Activated naive CD8-positive, alpha-beta T cell treated with anti-CD3 and anti-CD28 coated beads for 36 hours (primary cell): ENCODE data around the gene ILF3. TPM values are rescaled to one million over a fixed set of nuclear protein-coding genes. Genes with fewer than 3 reads are reported as not detected.

Experiments
- DNase-seq: peaks from one replicate; pipeline ENCODE4 v3.0.0; 2021
- H3K27ac Mint-ChIP-seq: one replicate; pipeline ENCODE4 v1.8.0; 2022; ENCODE audit warnings: mild to moderate bottlenecking, moderate library complexity, mixed read lengths
- H3K27me3 Mint-ChIP-seq: one replicate; pipeline ENCODE4 v1.8.0; 2022; ENCODE audit warnings: mild to moderate bottlenecking, mixed read lengths
- H3K36me3 Mint-ChIP-seq: one replicate; pipeline ENCODE4 v1.8.0; 2021; ENCODE audit warnings: mild to moderate bottlenecking, mixed read lengths
- H3K4me1 Mint-ChIP-seq: one replicate; pipeline ENCODE4 v1.8.0; 2021; ENCODE audit warnings: mixed read lengths
- H3K4me3 Mint-ChIP-seq: one replicate; pipeline ENCODE4 v1.8.0; 2022; ENCODE audit warnings: mild to moderate bottlenecking, moderate library complexity, mixed read lengths
- H3K9me3 Mint-ChIP-seq: one replicate; pipeline ENCODE4 v1.8.0; 2022; ENCODE audit warnings: mixed read lengths
- total RNA-seq, 2 experiments: library from RNA; stranded (reverse); gene quantifications; one replicate each; pipeline ENCODE4 v1.2.3, GENCODE V29; 2021

The ILF3 gene
- total RNA-seq, 2 experiments from 2014 or later: 500 to 527 TPM

DNA sequence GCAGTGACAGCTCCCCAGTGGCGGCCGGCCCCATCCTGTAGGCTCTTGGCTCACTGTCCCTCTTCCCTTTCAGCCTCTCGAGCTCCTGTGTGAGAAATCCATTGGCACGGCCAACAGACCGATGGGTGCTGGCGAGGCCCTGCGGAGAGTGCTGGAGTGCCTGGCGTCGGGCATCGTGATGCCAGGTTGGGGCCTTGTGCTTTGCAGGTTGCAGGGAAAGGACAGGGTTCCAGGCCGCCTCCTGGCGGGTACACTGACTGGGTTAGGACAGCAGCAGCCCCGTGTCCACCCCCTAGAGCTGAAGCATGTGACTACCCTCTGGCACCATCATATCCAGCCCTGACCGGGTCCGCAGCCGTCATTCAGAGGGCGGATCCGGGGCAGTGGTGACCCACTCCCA lies 25.6 kb downstream of the ILF3 start:
- H3K9me3 Mint-ChIP-seq: no peaks in the 10 kb centered on the region

DNA sequence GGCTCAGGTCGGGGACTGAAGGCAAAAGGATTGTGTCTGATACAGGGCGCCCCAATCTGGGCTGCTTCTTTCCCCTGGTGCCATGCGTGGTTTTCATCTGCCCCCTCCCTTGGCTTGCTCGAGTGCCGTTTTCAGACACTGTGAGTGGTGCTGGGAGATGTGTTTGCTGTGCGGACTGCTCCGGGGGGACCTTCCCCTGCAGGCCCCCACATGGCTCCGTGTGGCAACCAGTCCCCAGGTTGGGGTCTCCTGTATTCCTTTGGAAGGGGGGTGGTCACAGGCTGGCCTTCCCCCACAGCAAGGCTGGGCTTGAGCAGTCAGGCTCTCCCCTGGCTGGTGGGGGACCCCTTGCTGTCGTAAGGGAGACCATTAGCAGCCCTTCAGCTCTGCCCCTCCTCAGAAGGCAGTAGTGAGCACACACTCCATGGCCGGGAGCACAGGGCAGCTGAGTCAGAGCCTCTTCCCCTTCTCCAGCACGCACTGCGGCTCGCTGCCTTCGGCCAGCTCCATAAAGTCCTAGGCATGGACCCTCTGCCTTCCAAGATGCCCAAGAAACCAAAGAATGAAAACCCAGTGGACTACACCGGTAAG lies 26.5 kb downstream of the ILF3 start:
- no peak for DNase-seq
- no peak overlapping the region for H3K27ac Mint-ChIP-seq
- H3K36me3 Mint-ChIP-seq: peaks cover 13% of the 10 kb centered on the region
- no peak overlapping the region for H3K4me3 Mint-ChIP-seq
- H3K9me3 Mint-ChIP-seq: no peaks in the 10 kb centered on the region
- H3K4me1 Mint-ChIP-seq: no peaks in the 10 kb centered on the region
- H3K27me3 Mint-ChIP-seq: no peaks in the 10 kb centered on the region

More for the DNA sequence above, 25.6 kb downstream of the ILF3 start:
- H3K36me3 Mint-ChIP-seq: peaks cover 19% of the 10 kb centered on the region
- no peak overlapping the region for H3K27ac Mint-ChIP-seq
- H3K4me1 Mint-ChIP-seq: no peaks in the 10 kb centered on the region
- H3K4me3 Mint-ChIP-seq: no peak overlapping the region
- no peaks in the 10 kb centered on the region for H3K27me3 Mint-ChIP-seq
- no peak for DNase-seq

DNA sequence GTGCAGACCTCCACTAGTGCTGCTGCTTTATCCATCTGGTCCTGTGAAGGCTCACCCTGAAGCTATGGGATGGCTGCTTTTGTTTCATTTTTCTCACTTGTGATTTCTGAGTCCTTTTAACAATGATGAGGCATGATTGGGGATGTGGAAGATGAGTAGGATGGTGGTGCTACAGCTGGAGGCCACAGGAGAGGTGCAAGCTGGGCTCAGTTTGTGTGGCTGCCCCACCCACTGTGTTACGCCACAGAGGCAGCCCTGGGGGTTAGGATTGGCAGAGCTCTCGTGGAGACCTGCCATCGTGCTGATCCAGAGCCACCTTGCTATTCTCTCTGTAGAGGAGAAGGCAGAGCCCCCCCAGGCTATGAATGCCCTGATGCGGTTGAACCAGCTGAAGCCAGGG lies 27.5 kb downstream of the ILF3 start:
- Mint-ChIP-seq H3K4me1 (no peaks in the 10 kb centered on the region), H3K27me3 (no peaks in the 10 kb centered on the region), H3K36me3 (peaks cover 13% of the 10 kb centered on the region), H3K27ac (no peak overlapping the region), H3K4me3 (no peak overlapping the region), H3K9me3 (no peaks in the 10 kb centered on the region)
- DNase-seq: no peak

DNA sequence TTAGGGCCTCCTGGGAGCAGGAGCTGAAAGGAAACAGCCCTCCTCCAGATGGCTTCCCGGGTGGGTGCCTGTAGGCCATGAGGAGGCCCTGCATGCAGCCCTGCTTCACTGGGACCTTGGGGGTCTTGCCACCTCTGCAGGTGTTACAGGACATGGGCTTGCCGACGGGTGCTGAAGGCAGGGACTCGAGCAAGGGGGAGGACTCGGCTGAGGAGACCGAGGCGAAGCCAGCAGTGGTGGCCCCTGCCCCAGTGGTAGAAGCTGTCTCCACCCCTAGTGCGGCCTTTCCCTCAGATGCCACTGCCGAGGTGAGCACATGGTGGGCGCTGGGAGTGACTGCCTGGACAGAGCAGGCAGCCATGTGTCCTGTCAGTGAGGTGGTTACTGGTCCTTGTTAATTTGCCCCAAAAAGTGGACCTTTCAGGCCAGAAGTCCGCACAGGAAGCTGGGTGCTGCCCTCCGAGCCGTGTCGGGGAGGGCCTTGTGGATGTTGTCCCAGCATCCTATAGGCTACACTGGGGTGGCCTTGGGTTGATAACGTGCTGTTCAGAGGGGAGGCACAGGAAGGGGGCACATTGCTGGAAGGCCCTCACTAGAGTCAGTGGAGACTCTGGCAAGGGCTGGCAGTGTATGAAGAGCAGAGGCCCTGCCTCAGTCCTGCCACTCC lies 28.4 kb downstream of the ILF3 start:
- H3K27ac Mint-ChIP-seq: no peak overlapping the region
- no peaks in the 10 kb centered on the region for H3K4me1 Mint-ChIP-seq
- peaks cover 13% of the 10 kb centered on the region for H3K36me3 Mint-ChIP-seq
- DNase-seq: no peak
- H3K9me3 Mint-ChIP-seq: no peaks in the 10 kb centered on the region
- H3K4me3 Mint-ChIP-seq: no peak overlapping the region
- no peaks in the 10 kb centered on the region for H3K27me3 Mint-ChIP-seq

DNA sequence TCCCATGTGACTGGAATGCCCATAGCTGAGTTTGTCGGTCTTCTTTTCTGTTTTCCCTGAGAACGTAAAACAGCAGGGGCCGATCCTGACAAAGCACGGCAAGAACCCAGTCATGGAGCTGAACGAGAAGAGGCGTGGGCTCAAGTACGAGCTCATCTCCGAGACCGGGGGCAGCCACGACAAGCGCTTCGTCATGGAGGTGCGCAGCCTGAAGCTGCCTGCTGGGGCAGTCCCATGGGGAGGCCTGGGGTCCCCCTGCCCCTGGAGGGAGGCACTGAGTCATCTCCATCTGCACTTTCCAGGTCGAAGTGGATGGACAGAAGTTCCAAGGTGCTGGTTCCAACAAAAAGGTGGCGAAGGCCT lies 28.9 kb downstream of the ILF3 start:
- H3K4me1 Mint-ChIP-seq: peaks cover 1% of the 10 kb centered on the region
- DNase-seq: no peak
- peaks cover 16% of the 10 kb centered on the region for H3K36me3 Mint-ChIP-seq
- no peak overlapping the region for H3K27ac Mint-ChIP-seq
- no peaks in the 10 kb centered on the region for H3K27me3 Mint-ChIP-seq
- H3K9me3 Mint-ChIP-seq: no peaks in the 10 kb centered on the region
- no peak overlapping the region for H3K4me3 Mint-ChIP-seq

DNA sequence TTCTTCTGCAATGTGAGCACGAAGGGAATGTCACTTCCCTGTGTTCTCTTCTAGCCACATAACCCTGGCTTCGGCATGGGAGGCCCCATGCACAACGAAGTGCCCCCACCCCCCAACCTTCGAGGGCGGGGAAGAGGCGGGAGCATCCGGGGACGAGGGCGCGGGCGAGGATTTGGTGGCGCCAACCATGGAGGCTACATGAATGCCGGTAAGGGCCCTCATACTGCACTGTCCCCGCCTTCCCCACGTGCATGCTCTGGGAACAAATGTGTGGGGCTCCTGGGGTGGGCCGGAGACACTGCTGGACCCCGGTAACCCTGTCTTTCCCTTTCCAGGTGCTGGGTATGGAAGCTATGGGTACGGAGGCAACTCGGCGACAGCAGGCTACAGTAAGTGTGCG lies 29.4 kb downstream of the ILF3 start:
- Mint-ChIP-seq H3K27ac (no peak overlapping the region), H3K4me1 (peaks cover 1% of the 10 kb centered on the region), H3K36me3 (peaks cover 14% of the 10 kb centered on the region), H3K27me3 (no peaks in the 10 kb centered on the region), H3K4me3 (no peak overlapping the region), H3K9me3 (no peaks in the 10 kb centered on the region)
- DNase-seq: no peak

DNA sequence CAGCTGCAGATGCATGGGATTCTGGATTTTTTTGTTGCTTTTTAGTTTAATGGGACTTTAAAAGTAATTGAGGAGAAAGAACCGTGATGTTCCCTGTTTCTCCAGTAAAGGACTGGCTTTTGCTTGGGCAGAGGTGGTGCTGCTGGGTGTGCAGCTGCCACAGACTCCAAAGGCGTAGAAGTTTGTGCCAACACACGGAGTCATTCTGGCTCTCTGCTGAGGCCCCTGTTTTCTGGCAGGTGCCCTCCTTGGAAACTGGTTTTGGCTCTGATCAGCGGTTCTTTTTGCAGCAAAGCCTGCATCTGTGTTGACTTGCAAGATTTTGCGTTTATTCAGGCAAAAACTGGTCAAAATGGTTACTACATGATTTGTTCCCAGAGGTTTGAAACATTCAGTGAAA lies 31.1 kb downstream of the ILF3 start:
- H3K9me3 Mint-ChIP-seq: no peaks in the 10 kb centered on the region
- no peak for DNase-seq
- peaks cover 13% of the 10 kb centered on the region for H3K36me3 Mint-ChIP-seq
- no peak overlapping the region for H3K4me3 Mint-ChIP-seq
- H3K27me3 Mint-ChIP-seq: no peaks in the 10 kb centered on the region
- no peak overlapping the region for H3K27ac Mint-ChIP-seq
- peaks cover 1% of the 10 kb centered on the region for H3K4me1 Mint-ChIP-seq

DNA sequence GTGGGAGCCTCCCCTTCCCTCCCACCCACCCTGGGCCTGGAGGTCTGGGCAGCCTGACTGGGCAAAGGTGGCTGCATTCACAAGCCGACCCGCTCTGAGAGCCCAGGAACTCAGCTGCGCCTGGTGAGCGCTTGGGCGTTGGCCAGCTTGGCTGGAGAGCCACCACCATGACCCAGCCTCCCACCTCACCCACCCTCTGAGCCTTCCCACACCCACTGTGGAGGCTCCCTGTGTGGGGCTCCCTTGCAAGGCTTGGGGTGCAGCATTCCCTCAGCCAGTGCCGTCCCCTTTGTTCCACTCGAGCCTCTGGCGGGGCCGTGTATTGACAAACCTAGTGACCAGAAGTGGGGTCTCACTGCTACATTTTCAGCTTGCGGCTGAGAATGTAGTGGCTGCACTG lies 32.0 kb downstream of the ILF3 start:
- H3K27ac Mint-ChIP-seq: no peak overlapping the region
- DNase-seq: no peak
- H3K36me3 Mint-ChIP-seq: peaks cover 16% of the 10 kb centered on the region
- H3K4me3 Mint-ChIP-seq: no peak overlapping the region
- no peaks in the 10 kb centered on the region for H3K9me3 Mint-ChIP-seq
- no peaks in the 10 kb centered on the region for H3K27me3 Mint-ChIP-seq
- H3K4me1 Mint-ChIP-seq: peaks cover 1% of the 10 kb centered on the region

DNA sequence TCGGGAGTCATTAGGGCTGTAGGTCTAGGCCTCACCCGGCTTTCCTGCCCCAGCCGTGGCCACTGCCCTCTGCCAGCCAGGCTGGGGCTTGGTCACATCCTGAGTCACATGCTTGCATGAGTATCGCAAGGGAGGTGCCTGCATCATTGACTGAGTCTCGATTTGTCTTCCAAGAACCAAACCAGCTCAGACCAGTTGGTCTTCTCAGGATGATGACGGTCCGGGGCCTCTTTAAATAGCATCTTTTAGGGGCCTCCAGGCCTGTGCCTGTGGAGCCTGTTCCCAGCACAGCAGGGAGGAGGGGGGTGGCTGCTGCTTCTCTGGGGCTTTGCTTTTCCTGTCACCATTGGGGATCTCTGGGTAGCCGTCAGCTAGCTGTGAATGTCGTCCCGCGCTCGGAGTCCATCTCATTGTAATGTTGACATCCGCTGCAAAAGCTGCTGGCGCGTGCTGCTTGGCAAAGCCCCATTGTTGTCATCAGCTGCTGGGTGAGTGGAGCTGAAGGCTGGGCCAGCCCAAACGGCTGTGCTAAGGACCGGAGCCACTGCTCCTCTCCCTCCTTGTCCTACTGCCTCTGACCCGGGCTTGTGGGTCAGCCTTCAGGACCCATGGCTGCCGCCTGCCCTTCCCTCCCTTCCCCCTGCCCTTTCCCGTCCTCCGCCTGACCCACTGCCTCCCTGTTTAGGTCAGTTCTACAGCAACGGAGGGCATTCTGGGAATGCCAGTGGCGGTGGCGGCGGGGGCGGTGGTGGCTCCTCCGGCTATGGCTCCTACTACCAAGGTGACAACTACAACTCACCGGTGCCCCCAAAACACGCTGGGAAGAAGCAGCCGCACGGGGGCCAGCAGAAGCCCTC lies 32.7 kb downstream of the ILF3 start:
- Mint-ChIP-seq H3K4me1 (peaks cover 1% of the 10 kb centered on the region), H3K27me3 (no peaks in the 10 kb centered on the region), H3K4me3 (no peak overlapping the region), H3K9me3 (no peaks in the 10 kb centered on the region), H3K27ac (peak overlapping the region; percentile 42), H3K36me3 (peaks cover 20% of the 10 kb centered on the region)
- DNase-seq: no peak

DNA sequence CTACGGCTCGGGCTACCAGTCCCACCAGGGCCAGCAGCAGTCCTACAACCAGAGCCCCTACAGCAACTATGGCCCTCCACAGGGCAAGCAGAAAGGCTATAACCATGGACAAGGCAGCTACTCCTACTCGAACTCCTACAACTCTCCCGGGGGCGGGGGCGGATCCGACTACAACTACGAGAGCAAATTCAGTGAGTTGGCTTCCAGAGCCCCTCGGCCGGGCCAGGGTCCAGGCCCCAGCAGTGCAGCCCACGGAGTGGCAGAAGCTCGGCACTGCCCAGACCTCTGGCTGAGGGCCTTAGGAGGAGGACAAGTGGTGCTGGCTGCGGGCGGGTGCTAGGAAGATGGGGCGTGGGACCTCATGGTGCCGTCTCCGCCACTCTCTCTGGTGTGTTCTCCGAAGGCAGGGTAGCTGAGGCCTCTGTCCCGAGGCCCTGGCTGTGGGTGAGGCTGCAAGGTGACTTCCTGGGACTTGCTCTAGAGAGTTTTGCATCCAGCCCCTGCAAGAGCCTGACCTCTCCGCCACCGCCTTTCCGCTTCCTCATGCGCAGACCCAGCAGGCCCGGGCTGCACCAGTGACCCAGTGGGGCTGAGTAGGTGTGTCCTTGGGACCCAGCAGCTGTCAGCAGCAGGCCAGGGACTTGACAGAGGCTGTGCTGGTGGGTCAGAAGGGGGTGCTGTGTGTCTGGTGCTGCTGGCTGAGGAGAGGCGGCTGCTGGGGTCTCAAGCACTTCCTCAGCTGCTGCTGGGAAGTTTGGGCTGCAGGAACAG lies 33.6 kb downstream of the ILF3 start:
- Mint-ChIP-seq H3K27me3 (no peaks in the 10 kb centered on the region), H3K4me3 (no peak overlapping the region), H3K9me3 (no peaks in the 10 kb centered on the region), H3K36me3 (peaks cover 23% of the 10 kb centered on the region), H3K4me1 (peaks cover 3% of the 10 kb centered on the region), H3K27ac (peak overlapping the region; percentile 25)
- DNase-seq: no peak

DNA sequence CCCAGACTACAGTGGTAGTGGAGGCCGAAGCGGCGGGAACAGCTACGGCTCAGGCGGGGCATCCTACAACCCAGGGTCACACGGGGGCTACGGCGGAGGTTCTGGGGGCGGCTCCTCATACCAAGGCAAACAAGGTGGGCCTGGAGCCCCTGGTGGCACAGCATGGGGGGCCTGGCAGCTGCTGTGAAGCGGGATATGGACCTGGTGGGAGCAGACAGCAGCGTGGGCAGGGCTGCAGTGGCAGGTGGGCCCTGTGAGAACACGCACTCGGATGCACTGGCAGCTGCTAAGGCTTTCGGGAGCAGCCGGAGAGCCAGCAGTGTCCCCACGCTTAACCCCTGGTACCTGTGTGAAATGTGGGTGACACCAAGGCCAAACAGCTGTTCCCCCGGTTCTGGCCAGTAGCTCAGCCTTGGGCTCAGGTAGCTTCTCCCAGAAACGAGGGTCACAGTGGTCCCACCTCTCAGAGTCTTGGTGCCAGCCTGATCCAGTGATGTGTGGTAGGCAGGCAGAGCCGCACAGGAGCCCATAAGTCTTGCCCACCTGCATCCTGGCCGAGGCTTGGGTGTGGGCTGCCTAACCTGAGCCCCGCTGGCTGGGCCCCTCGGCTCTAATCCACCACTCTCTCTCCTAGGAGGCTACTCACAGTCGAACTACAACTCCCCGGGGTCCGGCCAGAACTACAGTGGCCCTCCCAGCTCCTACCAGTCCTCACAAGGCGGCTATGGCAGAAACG lies 34.6 kb downstream of the ILF3 start:
- Mint-ChIP-seq H3K4me3 (no peak overlapping the region), H3K36me3 (peaks cover 23% of the 10 kb centered on the region), H3K27me3 (no peaks in the 10 kb centered on the region), H3K9me3 (no peaks in the 10 kb centered on the region), H3K4me1 (peaks cover 4% of the 10 kb centered on the region), H3K27ac (peak overlapping the region; percentile 22)
- DNase-seq: no peak

DNA sequence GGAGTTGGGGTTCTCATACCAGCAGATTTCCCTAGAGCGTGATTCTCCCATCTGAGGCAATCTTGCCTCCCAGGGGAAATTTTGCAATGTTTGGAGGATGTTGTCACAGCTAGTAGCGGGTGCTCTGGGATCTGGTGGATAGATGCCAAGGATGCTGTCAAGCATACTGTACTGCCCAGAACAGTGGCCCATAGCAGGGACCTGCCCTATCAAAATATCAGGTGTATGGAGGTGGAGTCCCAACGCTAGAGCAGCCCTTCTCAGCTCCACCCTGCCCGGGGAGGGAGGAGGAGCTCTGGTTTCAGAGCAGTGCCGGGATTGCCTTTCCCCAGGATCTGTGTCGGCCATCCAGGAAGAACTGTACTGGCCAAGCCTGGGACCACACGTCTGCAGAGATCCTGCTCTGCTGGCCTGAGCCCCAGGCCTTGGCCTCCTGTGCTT lies 36.2 kb downstream of the ILF3 start:
- Mint-ChIP-seq H3K4me3 (no peak overlapping the region), H3K9me3 (no peaks in the 10 kb centered on the region), H3K36me3 (peaks cover 23% of the 10 kb centered on the region), H3K4me1 (peaks cover 10% of the 10 kb centered on the region), H3K27me3 (no peaks in the 10 kb centered on the region), H3K27ac (no peak overlapping the region)
- DNase-seq: no peak

DNA sequence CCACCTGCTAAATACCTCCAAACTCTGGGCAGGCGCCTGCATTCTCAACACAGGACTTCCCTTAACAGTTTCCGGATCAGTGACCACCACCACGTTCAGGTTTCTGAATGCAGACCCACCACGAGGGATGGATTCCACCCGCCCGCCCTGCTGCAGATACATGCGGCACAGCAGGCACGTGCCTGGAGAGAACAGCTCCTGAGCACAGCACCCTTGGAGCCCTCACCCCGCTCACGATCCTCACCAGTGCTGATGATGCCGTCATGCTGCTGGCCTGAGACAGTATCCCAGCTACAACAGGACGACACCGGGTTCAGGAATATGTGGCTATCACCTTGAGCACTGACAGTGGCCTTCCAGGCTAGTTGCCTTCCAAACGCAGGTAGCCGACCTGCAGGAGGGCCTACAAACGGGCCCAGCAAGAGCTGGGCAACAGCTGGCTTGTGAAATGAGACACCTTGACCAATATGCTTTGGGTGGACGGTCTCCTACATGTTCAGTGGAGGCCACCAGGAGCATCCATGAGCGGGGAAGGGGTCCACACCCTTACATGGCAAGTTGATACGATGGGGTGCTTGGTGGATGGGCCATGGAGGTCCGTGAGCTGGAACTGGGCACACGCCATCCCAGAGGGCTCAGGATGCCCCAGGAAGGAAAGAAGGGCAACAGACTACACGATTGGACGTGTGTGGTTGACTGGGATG lies 37.2 kb downstream of the ILF3 start:
- no peaks in the 10 kb centered on the region for H3K9me3 Mint-ChIP-seq
- DNase-seq: no peak
- H3K27me3 Mint-ChIP-seq: peaks cover 3% of the 10 kb centered on the region
- peak overlapping the region; percentile 29 for H3K27ac Mint-ChIP-seq
- peaks cover 23% of the 10 kb centered on the region for H3K36me3 Mint-ChIP-seq
- no peak overlapping the region for H3K4me3 Mint-ChIP-seq
- H3K4me1 Mint-ChIP-seq: peaks cover 17% of the 10 kb centered on the region

DNA sequence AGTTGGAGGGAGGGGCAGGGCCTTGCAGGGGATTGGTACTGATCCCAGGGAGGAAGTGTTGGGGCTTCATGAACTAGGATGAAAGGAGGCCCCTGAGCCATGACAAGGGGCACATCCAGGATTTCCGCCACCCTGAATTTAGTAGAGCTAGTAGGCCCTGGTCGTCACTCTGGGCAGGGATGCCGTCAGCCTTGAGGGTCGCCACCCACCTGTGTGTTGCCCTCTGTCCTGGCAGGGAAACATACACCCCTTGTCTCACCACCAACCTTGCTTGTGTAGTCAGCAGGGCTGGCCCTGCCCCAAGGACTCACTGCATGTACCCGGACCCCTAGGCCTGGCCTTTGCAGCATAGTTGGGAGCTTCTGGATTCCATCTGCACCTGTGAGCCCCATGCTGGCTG lies 37.7 kb downstream of the ILF3 start:
- no peak for DNase-seq
- Mint-ChIP-seq H3K27me3 (peaks cover 6% of the 10 kb centered on the region), H3K36me3 (peaks cover 23% of the 10 kb centered on the region), H3K4me1 (peaks cover 17% of the 10 kb centered on the region), H3K9me3 (no peaks in the 10 kb centered on the region), H3K27ac (no peak overlapping the region), H3K4me3 (no peak overlapping the region)
